GDM1 (cell line): ENCODE measurements around the gene KCP.

Experiments
- DNase-seq: peaks from one replicate; lab custom pipeline; 2025; lab: John Stamatoyannopoulos, UW

KCP gene

DNA sequence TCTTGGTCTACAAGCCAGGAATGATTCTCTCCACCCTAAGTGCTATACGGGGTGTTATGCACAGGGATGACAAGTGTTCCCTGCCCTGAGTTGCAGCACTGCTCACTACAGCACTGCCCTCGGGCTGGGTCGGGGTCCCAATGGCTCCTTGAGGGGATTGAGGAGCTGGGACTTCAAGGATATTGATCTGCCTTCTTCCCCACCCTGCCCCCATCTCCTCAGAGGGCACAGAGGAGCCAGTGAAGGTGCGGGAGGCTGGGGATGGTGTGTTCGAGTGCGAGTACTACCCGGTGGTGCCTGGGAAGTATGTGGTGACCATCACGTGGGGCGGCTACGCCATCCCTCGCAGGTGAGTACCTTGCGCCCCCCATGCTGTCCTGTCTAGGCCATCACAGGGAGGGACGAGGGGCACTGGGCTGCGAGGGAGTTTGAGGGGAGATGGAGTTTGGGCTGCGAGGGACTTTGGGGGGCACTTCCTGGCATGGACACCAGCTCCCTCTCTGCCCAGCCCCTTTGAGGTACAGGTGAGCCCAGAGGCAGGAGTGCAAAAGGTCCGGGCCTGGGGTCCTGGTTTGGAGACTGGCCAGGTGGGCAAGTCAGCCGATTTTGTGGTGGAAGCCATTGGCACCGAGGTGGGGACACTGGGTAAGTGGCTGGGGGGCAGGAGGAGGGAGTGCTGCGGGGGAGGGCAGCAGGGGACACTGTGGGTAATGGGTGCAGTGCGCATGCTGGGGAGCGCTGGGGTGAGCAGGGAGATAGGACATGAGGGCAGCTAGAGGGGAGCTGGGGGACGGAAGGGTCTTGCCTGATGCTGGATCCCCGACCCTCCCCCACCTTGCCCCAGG, 70.0 kb downstream of the KCP start:
- DNase-seq, result no peak

DNA sequence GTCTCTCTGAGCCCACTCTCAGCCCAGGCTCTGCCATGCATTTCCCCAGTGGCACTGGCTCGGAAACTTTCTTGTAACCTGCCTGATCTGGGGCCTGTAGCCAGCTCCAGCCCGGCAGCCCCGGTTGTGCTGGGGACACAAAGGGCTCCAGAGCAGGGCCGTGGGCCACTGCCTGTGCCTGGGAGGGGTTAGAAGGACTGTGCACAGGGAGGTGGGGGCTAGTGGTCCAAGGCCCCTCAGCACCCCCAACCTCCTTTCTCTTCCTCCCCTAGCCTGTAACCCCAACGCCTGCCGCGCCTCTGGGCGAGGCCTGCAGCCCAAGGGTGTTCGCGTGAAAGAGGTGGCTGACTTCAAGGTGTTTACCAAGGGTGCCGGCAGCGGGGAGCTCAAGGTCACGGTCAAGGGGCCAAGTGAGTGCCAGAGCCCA, 70.7 kb downstream of the KCP start:
- no peak for DNase-seq

DNA sequence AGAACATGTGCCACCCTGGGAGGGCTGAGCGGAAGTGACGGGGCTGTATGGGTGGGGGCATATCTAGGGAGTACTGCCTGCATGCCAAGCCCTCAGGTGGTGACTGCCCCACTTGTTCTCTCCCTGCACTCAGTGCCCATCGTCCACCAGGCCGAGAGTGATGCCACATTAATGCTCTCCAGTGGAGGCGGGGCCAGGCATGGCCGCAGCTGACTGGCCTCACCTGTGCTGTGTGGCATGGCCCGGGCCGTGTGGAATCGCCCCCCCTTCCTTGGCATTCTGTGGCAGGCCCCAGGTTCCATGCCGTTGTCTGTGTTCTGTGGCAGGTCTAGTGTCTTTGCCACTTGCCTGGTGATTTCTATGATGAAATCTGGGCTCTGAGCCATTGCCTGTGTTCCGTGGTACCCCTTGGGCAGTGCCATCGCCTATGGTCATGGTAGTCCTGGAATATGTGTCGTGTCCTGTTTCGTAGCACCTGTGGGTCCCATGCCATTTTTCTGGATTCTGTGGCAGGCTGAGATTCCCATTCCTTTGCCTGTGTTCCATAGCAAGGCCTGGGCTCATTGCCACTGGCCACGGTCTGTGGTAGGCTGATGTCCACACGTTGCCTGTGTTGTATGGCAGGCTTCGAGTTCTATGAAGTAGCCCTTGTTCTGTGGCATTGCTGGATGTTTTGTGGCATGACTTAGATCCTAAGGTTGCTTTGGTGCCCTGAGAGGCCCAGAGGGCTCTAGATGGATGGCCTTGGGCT, 71.4 kb downstream of the KCP start:
- DNase-seq, result no peak

DNA sequence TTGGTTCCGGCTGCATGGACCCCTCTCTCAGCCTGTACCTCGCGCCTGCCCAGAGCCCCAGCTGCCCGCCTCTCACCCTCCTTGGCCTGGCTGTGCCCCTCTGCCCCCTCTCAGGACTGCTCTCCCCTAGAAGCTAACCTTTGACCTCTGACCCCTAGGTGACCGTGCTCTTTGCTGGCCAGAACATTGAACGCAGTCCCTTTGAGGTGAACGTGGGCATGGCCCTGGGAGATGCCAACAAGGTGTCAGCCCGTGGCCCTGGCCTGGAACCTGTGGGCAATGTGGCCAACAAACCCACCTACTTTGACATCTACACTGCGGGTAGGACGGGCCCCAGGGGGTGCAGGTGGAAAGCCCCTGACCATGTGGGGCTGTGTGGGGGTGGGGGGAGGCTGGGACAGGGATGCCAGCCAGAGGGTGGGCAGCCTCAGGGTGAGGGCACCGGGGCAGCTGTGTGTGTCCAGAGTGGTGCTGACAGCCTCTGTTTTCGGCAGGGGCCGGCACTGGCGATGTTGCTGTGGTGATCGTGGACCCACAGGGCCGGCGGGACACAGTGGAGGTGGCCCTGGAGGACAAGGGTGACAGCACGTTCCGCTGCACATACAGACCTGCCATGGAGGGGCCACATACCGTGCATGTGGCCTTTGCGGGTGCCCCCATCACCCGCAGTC, 72.3 kb downstream of the KCP start:
- no peak for DNase-seq

DNA sequence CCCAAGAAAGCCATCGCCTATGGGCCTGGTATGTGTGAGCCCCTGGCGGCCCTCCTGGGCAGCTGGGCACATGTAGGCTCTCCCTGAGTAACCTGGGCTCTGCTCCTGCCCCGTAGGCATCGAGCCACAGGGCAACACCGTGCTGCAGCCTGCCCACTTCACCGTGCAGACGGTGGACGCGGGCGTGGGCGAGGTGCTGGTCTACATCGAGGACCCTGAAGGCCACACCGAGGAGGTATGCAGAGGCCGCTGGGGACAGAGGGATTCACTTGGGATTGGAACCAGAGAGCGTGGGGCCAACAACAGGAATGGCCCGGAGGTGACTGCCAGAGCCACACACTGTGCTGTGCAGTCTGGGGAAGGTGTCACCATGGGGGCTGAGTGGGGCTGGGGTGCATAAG, 73.0 kb downstream of the KCP start:
- DNase-seq, result no peak

DNA sequence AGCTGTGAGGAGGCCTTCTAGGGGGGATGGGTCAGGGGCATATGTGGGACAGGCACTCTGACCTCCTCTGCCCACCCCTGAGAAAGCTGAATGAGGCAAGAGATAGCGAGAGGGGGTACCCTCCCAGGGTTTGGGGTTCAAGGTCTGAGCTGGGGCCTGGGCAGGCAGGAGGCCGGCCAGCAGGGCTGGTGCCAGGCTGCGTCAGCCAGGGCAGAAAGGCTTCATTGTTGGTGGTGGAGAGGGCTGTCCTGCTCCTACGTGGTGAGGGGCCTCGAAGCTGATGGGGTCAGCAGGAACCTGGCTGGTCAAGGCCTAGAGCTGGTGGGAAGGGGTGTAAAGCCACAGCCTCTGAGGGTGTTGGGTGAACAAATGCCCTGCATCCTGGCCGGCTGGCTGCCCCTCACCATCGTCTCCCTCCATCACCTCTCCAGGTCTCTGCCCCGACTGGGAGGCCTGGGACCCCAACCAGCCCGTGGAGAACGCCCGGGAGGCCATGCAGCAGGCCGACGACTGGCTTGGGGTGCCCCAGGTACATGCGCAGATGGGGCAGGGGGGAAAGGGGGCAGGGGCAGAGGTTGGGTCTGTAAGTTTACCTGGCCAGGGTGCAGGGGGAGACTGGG, 73.7 kb downstream of the KCP start:
- no peak for DNase-seq

DNA sequence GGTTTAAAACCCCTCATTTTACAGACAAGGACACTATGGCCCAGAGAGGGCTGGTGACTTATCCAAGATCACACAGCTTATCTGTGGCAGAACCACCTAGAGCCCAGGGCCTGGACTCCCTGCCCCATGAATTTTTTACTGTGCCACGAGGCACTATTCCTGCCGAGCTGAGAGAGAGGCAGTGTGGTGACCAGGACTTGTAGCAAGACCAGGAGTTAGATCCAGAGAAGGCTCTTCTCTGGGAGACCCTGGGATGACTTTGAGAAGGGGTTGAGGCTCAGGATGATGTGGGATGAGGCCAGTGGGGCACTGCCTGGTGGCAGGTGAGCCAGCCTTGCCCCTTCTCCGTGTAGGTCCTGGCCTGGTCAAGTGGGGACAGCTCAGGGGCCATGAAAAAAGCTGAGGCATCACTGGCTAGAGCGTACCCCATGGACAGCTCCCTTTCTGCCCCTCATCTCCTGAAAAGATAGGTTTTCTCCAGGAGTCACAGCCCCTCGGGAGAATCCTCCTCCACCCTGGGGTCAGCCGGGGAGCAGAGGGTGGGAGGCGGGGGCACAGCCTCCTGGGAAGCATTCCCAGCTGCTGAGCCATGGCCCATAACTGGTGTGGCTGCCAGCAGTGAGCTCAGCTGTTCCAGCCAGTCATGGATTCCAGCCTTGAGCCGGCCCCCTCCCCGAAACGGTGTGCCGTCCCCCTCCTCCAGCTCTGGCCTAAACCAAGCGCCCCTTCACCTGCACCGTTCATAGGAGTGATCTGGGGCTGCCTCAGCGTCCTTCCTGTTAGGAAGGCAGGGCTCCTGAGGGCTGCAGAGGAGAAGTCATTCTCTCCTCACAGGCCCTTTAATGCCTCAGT, 74.5 kb downstream of the KCP start:
- no peak for DNase-seq

DNA sequence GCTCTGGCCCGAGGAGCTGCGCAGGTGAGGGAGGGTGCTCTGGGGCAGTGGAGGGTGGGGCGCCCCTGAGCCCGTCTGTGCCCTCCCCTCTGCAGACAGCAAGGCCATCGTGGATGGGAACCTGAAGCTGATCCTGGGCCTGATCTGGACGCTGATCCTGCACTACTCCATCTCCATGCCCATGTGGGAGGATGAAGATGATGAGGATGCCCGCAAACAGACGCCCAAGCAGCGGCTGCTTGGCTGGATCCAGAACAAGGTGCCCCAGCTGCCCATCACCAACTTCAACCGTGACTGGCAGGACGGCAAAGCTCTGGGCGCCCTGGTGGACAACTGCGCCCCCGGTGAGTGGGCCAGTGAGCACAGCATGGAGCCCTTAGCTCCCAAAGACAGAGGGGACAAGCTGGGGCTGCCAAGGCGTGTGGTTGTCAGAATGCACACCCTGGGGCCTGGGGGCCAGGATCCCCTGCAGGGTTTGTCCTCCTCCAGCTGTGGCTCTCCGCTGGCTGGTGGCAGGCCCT, 75.2 kb downstream of the KCP start:
- no peak for DNase-seq

DNA sequence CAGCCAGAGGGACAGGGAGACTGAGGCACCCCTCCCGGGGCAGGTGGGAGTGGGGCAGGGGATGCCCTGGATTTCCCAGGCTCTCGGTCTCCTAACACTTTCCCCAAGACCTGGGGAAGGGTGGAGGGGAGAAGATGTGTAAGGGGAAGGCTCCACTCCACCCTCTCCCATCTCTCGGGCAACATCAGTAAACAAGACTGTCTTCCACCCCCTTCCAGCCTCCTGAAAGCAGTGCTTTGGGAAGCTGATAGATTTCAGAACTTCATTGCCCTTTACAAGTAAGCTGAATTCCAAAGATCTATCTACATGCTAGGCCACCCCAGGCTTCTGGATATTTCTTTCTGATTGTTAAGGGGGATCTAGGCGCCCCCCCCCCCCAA, 76.6 kb downstream of the KCP start:
- DNase-seq, result no peak

DNA sequence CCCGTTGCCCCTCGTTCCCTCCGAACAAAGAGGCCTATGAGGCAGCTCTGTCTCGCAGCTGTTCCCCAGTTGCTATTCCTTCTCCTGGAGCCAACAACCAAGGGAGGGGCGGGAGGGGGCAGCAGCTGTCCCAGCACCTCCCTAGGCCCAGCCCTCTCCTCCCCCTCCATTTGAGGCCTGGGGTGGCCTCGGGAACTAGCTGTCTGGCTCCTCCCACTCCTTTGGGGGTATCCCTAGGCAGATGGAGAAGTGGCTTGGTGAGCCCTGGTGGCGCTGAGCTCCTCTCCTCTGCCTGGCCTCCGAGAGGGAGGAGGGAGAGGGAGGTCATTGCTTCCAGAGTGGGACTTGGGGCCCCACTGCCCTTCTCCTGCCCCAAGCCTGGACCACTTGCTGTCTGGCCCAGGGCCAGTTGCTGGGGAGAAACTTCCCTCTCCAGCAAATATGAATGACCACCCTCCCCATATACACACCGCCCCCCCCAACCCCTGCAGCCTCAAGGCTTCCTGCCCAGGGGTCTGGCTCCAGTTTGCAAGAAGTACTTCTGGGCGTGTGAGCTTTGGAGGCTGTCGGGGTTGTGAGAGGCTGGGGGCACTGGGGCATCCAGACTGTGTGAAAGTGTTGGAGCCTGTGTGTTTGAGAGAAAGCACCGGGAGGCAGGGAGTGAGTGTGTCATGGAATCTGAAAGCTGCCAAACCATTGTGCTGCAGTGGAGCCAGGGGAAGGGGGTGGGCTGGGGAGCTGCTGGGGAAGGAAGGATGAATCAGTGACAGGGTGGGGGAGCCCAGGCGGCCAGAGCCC, 77.2 kb downstream of the KCP start:
- DNase-seq, result peak; percentile 73

DNA sequence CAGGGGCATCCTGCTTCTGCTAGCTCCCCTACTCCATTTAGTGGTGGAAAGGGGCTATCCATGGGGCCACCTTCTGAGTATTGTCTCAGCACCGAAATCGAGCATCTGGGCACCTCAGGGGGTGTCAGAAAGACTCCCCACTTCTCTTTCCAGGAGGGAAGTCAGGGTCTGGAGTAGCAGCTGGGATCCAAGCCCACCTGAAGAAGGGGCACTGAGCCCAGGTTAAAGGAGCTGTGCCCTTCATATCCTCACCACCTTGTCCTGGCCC, 77.7 kb downstream of the KCP start:
- DNase-seq, result no peak

DNA sequence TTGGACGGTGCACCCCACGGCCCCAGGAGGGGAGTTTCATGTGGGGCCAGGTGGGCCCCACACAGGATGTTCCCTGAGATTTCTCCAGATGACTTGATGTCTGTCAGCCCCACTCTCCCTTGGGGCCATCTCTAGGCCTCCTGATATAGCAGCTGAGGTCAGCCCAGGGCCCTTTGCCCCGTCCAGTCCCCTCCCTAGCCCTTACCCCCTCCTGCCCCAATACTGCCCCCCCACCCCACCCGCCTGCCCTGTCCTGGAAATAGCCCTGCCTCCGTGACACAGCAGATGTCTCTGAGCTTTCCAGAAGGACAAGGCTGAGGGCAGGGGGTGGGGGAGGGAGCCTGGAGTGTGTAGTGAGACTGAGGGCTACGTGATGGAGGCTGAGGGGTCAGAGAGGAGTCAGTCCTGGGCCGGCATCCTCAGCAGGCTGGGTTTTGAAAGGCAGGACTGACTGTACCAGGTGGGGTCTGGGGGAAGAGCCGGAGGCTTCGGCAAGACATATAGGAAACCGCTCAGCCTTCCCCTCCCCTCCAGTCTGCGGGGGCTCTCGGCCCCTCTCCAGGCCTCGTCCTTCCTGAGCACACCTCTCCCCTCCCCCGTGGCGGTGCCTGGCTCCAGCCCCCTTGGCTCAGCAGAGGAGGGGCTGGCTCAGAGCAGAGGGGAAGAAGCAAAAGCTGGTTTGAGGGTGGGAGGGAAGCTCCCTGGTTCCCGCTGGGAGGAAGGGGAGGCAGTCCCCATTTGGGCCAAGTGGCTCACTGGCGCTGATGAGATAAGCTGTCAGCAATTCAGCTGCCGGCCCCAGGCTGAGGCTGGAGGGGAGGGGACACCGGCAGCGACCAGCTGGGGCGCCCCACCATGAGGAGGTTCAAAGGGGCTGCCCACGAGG, 78.3 kb downstream of the KCP start:
- DNase-seq, result peak; percentile 67

DNA sequence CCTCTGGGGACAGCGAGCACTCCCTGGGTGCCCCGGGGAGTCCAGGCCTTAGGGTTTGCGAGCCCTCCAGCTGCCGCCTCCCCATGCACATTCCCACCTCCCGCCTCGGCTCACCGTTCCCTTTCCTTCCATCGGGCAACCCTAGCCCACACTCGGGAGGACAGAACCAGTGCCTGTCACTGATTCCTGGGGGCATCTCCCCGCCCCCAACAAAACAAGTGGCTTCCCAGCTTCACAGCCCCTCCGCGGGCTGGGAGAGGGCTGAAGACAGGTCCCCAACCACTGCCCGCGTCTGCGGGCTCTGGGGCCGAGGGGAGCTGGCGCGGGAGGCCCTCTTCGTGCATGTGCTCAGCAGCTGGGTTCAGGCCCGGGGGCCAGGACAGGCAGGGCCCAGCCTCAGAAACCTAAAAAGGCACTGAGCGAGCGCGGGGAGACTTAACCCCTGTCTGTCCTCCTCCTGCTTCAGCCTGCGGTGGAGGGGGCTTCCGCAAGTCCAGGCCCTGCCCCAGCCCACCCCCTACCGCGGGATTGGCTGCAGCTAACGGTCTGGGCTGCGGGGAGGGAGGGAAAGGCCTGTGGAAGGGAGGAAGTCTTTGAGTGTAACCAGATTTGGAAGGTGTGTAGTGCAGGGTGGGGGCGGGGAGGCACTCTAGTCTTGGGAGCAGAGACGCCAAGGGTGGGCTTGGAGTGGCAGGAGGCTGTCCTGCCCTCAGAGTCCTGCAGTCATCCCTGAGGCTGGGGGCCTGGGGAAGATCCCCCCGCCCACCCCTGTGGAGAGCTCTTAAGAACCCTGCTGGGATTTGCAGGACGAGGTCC, 79.1 kb downstream of the KCP start:
- peak; percentile 62 for DNase-seq

DNA sequence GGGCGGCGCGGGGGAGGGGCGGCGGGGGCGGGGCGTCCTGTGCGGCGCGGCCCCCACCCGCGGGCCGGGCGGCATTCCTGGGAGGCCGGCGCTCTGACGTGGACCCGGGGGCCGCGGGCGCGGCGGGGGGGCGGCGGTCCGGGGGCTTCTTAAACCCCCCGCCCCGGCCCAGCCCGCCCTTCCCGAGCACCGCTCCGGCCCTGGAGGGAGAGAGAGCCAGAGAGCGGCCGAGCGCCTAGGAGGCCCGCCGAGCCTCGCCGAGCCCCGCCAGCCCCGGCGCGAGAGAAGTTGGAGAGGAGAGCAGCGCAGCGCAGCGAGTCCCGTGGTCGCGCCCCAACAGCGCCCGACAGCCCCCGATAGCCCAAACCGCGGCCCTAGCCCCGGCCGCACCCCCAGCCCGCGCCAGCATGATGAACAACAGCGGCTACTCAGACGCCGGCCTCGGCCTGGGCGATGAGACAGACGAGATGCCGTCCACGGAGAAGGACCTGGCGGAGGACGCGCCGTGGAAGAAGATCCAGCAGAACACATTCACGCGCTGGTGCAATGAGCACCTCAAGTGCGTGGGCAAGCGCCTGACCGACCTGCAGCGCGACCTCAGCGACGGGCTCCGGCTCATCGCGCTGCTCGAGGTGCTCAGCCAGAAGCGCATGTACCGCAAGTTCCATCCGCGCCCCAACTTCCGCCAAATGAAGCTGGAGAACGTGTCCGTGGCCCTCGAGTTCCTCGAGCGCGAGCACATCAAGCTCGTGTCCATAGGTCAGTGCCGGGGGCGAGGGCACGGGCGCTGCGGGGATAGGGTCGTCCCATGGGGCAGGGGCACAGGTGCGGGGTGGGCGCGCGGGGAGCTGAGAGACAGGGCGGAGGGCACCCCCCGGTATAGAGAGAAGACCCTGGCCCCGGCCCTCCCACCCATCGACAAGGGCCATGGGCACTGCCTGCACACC, 80.0 kb downstream of the KCP start, which contains the start of gene FLNC:
Gene FLNC, plus strand, starts transcription at position 176 of the 947 bp plus-strand sequence. Its CDS starts 232 bp downstream, at position 408.
- peak; percentile 23 for DNase-seq

DNA sequence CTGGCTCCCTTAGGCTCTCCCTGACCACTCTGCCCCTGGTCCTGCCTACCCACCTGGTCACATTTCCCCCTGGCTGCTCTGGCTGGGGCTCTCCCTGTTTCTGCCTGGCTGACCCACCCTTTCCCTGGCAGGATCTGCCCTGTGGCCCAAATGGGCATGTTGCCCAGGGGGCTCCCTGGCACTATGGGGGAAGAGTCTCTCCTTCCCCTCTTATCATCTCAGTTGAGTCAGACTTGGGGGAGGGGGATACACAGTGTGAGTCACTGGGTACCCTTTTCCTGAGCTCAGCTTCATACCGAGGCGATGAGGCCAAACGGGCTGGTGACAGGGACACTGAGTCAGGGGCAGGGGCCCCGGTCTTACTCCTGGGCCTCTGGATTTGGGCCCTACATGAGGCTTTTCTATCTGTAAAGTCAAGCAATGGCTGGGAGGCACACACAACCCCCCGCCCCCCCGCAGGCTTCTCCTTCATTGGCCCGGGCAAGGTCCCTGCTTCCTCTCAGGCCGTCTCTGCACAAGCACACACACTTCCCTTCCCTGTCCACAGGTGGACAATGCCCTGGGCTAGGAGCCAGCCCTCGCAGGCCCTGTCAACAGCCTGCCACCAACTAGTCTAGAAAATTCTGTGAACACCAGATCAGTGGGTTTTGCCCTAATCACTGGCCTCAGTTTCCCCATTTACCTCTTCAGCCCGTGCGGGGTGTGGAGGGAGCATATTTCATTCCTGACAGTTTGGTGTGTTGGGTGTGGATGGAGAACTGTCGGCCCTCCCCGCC, 80.9 kb downstream of the KCP start:
- no peak for DNase-seq

DNA sequence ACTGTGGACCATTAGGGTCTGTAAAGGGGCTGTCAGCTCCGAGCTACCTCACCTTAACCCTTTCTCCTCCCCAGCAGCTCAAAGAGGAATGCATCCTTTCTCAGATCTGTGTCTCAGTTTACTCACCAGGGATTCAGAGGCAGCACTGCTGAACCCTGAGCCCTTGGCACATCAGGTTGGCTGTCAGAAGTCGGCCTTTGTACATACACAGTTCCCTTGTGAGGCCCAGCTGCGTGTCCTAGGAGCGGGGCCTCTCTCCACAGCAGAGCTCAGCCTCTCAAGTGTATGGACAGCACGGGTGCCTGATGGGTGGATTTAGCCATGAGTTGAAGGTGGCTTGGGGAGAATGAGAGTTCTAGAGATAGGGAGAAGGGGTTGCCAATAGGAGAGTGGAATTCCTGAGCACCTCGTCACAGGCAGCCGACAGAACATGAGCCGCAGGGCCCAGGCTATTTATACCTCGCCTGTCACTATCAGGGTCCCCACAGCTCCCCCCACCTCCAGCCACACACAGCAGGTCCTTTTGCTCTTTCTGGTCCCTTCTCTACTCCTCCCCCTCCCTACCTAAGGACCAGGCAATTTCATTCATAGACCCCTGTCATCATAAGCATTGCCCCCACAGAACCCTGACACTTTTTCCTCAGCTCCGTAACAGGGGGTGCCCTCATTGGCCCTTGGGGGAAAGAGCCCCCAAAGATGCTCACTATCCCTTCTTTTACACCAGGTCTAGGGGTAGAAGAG, 82.4 kb downstream of the KCP start:
- DNase-seq, result no peak
